NCI-H446 (cell line): ENCODE data around the gene PTPRS.

Source experiments
- DNase-seq, 2 experiments: peaks; one replicate each; lab custom pipeline; 2025; lab: John Stamatoyannopoulos, UW

The PTPRS gene

GRCh38 chr19:5308451-5309437 is 31.9 kb downstream of the PTPRS start:
- DNase-seq = peak; percentile 94 to 95

GRCh38 chr19:5307655-5308054 is 33.0 kb downstream of the PTPRS start:
- DNase-seq = peak in 1 of 2 experiments; percentile 18

GRCh38 chr19:5305163-5305562 is 35.4 kb downstream of the PTPRS start:
- DNase-seq = no peak

- no peak for DNase-seq
These were observed 36.1 kb downstream of the PTPRS start for GRCh38 chr19:5304486-5304885.

GRCh38 chr19:5303208-5303607 is 37.4 kb downstream of the PTPRS start:
- DNase-seq = no peak

- DNase-seq = no peak
These were observed 38.2 kb downstream of the PTPRS start for GRCh38 chr19:5302396-5302795.

GRCh38 chr19:5299137-5299536 is 41.5 kb downstream of the PTPRS start:
- no peak for DNase-seq

GRCh38 chr19:5298471-5298901 is 42.1 kb downstream of the PTPRS start:
- DNase-seq = no peak

GRCh38 chr19:5297272-5297669 is 43.3 kb downstream of the PTPRS start:
- no peak for DNase-seq

GRCh38 chr19:5296457-5297271 is 43.9 kb downstream of the PTPRS start:
- DNase-seq = no peak

GRCh38 chr19:5296021-5296420 is 44.6 kb downstream of the PTPRS start:
- DNase-seq = no peak

- no peak for DNase-seq
These were observed 46.0 kb downstream of the PTPRS start for GRCh38 chr19:5294403-5295160.

GRCh38 chr19:5293612-5294378 is 46.8 kb downstream of the PTPRS start:
- DNase-seq = no peak

- DNase-seq = no peak
These were observed 47.6 kb downstream of the PTPRS start for GRCh38 chr19:5292822-5293611.

- DNase-seq = no peak
These were observed 48.2 kb downstream of the PTPRS start for GRCh38 chr19:5292453-5292821.

GRCh38 chr19:5291588-5292193 is 48.9 kb downstream of the PTPRS start:
- DNase-seq = no peak
